ENCODE data around the gene MDM1.

Gene MDM1, protein sequence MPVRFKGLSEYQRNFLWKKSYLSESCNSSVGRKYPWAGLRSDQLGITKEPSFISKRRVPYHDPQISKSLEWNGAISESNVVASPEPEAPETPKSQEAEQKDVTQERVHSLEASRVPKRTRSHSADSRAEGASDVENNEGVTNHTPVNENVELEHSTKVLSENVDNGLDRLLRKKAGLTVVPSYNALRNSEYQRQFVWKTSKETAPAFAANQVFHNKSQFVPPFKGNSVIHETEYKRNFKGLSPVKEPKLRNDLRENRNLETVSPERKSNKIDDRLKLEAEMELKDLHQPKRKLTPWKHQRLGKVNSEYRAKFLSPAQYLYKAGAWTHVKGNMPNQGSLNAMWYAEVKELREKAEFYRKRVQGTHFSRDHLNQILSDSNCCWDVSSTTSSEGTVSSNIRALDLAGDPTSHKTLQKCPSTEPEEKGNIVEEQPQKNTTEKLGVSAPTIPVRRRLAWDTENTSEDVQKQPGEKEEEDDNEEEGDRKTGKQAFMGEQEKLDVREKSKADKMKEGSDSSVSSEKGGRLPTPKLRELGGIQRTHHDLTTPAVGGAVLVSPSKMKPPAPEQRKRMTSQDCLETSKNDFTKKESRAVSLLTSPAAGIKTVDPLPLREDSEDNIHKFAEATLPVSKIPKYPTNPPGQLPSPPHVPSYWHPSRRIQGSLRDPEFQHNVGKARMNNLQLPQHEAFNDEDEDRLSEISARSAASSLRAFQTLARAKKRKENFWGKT

DNA sequence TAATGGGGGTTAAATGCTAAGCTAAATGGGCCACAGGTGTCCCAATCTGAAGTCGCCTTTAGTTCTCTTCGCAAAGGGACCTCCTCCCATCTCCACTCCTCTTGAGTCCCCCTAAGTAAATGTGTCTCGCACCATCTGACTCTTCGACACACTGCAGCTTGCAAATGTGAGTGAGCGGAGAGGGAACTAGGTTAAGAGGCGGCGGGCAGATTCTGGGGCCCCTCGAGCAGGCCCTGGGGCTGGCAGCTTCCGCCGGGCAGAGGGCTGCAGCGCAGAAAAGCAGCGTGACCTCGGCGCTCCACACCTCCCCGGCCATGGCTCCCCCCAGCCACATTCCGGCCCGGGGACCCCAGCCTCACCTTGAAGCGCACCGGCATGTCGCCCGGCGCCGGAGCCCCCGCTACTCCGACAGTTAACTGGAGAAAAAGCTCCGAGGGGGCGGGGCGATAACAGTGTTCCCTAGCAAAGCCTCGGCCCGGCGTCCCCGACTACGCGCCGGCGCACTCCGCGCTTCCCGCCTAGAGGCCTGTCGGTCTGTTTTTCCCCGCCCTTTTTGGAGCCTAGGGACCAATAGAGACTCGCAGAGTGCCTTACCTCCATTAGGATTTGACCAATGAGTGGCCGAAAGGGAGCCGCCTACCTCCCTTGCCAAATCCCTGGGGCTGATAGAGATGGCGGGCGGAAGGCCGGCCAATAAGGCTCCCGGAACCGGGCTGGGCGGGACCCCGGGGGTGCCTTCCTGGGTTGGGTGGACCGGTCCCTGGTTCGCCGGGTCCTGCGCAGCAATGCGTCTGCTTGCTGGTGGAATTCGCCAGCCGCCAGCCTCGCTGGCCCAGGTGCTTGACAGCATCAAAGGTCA is at the start of gene MDM1:
Gene MDM1, minus strand, starts transcription at position 494 of the 859 bp plus-strand sequence. Its CDS starts 117 bp downstream, at position 377.
- peak; percentile 98 for DNase-seq

- DNase-seq, result peak; percentile 84
Observed at GRCh38 chr12:68381476-68382219, 49.5 kb upstream of the MDM1 start.

DNA sequence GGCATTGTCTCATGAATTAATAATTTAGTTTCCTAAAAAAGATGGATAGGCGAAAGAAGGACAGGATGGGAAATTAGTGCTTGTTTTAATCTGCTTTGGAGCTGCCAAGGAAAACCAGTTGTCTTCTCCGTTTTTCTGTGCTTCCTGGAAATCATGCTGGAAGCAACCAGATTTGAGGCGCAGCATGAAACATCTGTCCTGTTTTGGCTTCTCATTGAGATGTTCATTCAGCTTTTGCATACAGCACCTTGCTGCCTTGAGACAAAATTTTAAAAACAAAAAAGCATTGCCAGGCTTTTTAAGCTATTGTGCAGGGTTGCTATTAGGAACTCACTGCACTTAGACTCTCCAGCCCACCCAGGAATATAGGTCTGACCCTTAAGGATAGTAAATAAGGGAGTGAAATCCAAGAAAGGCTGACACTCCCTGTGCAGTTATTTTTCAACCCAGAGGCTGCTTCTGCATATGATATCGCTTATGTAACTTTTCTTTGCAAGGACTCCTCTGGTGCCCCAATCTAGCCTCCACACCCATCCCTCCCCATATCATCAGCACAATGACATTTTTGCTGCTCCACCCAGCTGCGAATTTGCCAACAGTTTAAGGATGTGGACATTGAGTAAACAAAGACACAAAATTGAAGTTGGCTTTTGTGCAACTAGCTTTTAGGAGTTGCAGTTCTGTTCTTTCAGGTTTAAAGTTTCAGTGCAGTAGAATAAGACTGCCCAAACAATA is 46.9 kb upstream of the MDM1 start:
- DNase-seq, result no peak

- DNase-seq, result no peak
Observed at GRCh38 chr12:68377881-68378280, 45.7 kb upstream of the MDM1 start.

GRCh38 chr12:68376901-68377300 is 44.7 kb upstream of the MDM1 start:
- no peak for DNase-seq

- DNase-seq, result no peak
Observed at GRCh38 chr12:68375756-68376695, 43.9 kb upstream of the MDM1 start.

DNA sequence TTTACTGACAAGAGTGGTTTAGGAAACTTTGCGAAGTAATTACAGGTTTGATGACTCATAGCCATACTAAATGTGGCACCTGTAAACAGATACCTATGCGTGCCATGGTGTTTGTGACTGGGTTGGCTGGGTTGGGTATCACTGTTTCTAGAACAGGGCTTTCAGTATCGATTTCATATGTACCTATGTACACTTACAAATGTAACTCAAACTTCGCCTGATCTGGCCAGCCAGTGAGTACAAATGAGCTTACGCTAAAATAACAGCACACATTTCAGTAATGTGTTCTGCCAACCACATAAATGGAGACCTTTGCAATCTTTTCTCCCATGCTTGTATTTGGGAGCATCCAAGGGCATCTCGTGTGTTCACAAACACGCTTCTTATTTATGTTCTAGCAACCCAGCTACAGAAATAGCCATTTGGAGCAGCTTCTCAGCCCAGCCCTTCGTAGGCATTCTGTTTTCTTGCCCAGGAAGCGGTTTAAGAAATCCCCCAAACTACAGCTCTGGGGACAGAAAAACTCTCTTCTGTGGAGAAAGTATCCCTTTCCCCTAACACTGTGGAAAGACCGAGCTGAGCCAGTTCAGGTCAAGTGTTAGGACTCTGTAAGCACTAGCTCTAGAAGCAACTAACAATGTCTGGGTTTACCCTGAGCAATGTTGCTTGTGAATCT is 42.3 kb upstream of the MDM1 start:
- DNase-seq, result no peak

- DNase-seq, result no peak
Observed at GRCh38 chr12:68370667-68371066, 38.5 kb upstream of the MDM1 start.

DNA sequence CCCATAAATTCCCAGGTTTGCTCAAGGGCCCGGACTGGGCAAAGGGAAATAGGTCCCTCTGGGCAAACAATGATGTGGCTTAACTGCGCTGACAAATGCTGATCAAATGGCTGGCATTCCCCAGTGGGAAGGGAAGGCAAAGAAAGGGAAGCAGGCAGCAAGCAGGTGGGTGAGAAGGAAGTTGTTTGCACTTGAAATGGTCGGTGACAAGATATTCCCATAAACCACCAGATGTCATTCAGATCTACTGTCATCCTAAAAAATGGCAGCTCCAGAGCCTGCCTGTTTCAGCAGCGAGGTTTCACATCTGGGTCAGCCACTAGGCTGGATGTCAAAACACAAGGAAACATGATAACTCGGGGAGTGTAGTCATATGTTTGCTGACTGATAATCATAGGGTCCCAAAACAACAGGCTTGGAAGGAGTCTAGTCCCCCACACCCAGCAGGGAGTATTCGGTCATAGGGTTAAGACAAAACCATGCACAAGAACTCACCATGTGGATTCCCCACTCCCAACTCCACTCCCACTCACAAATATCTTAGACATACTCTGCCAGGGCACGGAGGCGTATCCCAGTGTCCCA is 37.9 kb upstream of the MDM1 start:
- no peak for DNase-seq

- peak; percentile 31 for DNase-seq
Observed at GRCh38 chr12:68368327-68368726, 36.2 kb upstream of the MDM1 start.

DNA sequence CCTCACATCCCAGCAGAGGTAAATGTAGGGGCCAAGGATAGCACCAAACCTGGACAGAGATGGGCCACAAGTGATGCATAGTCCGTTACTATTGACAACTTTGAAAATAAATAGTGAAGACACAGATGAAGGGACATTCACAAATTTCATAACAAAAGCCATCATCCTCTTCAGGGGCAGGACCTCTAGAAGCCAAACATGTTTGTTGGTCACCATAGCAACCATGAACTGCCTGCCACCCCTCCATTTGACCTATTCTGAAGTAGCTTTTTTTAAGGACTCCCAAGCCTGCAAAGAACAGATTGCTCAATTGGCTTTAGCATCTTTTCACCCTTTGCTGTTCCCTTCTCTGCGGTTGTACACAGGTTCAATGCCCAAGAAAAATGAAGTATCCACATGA is 35.7 kb upstream of the MDM1 start:
- DNase-seq, result no peak

GRCh38 chr12:68367116-68367515 is 35.0 kb upstream of the MDM1 start:
- DNase-seq, result no peak

DNA sequence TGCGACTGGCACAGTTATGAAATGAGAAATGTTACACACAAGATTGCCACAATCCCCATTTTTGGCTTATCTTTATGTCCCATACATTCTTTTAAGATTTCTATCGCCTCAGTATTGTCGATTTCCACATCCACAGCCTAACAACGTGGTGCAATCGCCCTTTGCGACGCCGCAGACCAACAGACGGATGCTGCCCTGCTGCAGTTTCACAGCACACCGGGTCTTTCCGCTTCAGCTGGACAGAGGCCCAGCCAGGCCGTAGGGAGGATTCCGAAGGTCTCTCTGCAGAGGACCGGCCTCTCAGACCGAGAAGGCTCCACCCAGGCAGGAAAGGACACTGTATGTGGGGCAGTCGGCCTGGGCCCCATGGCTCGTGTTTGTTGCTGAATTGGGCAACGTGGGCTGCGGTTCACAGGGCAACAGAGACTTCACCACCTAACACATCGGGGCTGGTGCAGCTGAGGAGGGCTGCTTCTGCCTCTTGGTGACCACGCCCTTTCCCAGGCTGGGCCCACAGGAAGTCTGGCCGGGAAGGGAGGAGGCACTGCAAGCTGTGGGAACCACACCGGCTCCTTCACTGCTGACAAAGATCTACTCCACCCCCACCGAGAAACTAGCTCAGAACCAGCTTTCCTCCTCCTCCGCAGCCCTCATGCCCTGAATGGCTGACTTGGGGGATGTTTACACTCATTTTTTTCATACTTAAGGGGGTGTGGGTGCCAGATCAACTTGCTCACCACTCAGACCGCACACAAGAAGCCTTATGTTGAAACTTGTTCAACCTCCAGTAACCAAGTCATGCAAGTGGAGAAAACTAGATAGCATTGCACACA is 32.9 kb upstream of the MDM1 start:
- peak; percentile 94 for DNase-seq

DNA sequence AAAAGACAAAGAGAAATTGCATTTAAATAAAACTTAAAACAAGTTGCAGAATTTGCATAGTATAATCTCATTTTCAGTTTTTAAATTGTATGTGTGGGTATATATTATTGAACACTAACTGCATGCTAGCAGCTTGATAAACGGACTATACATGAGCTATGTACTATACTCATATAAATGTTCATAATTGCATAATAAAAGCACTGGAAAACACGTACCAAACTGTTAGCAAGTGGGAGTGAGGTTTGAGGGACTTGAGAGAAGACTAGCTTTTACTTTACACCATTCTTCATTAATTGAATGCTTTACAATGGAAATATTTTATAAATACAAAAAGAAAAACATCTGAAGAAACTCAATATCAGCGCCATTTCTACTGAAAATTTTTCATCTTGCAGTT is 32.2 kb upstream of the MDM1 start:
- DNase-seq, result no peak

DNA sequence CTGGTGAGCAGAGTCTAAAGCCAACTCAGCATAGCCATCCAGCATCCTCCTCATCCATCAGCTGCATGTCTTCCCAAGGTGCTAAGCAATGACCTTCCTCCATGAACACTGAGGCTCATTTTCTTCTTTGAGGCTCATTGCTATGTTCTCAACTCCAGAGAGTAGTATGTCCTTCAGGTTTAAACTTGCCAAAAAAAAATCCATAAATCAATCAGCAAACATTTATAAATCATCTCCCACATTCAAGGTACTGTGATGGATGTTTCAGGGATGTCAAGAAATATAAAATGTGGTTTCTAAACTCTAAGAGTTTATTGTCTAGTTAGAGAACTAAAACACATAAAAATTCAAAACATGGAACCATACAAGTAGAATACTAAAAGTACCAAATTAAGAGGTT is 29.8 kb upstream of the MDM1 start:
- no peak for DNase-seq

- DNase-seq, result no peak
Observed at GRCh38 chr12:68359674-68360073, 27.5 kb upstream of the MDM1 start.

DNA sequence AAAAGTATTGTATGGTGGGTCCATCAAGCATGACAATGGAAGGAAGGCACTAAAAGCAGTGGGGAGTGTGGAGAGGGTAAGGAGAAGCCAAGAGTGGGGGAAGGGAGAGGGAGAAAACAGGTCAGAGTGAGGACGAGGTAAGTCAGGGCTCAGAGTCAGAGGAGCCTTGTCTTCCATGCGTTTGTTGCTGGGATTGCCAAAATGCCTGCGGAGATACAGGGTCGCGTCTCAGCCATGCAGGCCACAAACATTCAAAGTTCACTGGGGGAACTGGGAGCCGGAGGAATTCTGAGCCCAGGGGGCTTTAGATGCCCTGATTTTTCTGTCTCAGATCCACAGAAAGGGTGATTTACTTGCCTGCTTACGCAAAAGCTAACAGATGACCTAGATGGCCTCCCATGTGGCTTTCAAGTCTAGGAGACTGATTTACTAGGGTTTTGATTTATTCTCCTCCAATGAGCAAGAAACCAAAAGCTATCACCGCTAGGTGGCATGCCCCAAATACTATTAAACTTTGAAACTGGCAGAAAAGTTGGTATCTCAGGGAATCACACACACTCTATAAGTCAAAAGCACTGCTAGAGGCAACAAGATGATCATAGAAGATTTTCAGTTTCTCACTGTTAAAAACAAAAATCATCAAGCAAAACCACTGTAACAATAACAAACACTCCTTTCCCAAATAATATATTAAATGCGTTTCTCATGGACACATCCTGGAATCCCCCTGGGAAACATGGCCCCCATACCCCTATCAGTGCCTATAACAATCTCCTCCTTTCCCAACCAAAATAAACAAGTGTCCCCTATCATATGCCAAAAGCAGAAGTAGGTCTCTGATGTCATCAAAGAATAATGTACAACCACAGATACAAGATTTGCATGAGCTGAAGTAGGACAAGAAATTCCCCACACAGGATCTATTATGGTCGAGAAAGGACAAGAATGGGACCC is 26.6 kb upstream of the MDM1 start:
- DNase-seq, result peak; percentile 33

- no peak for DNase-seq
Observed at GRCh38 chr12:68356986-68357385, 24.8 kb upstream of the MDM1 start.
